Inferior parietal cortex (tissue), 1 donor: ENCODE results near the gene HECW1.

Experiments
- DNase-seq: peaks from one replicate; pipeline ENCODE4 v3.0.0-alpha.2; 2016; ENCODE audit errors: extremely low spot score

HECW1 gene

DNA sequence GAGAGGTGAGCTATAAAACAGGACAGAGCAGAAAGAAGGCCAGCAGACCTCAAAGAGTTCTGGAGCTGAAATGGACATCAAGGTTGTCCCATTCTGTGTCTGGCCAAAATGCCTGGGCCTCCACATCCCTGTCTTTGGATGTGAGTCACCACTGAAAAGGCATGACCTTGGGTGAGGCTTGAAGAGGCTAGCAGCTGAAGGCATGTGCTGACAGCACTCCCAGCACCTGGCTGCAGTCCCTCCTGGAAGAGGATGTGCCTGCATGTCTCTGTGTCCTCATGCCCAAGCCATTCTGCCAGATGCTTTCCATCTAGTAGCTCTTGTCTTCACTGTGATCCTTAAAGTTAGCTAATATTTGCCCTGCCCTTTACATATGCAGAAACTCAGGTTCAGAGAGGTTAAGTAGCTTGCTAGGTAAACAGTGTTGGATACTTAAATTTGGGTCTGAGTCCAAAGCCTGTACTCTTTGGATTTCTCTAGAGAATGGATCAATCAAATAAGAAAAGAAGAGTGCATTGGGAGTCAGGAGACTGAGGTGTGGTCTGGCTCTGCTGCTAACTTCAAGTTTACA, 35.8 kb downstream of the HECW1 start:
- no peak for DNase-seq

DNA sequence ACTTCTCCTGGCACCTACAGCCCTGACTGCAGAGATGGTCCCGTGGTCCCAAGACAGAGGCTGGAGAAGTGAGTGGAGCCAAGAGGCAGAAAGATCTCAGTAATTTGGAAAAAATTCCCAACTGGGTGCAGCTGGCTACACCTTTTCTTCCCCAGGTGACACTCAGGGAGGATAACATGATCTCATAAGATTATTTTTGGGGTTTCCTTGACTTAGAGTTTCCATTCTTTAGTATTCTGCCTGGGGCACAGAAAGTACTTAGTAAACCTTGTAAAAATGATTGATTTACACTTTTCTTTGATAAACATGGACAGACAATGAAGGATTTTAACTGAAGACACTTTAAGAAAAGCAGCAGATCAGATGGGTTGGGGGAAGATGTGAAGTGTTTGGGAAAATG, 38.6 kb downstream of the HECW1 start:
- DNase-seq, result no peak

DNA sequence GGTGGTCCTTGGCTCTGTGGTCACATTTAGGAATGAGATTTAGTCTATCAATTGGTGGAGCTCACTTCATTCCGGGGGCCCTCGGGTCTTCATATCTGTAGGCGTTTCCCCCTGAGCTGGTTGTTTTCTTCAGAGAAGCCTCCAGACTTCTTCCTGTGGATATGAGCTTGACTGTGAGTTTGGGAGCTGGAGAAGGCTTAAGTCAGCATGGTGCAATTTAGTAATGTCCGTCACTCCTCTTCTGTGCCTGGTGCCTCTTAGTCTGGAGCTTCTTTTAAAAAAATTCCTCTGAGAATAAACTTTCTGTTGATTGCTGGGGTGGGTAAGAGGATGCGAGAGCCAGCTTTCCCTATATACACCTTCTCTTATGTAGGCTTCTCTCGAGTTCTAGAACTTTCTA, 40.2 kb downstream of the HECW1 start:
- DNase-seq, result no peak

DNA sequence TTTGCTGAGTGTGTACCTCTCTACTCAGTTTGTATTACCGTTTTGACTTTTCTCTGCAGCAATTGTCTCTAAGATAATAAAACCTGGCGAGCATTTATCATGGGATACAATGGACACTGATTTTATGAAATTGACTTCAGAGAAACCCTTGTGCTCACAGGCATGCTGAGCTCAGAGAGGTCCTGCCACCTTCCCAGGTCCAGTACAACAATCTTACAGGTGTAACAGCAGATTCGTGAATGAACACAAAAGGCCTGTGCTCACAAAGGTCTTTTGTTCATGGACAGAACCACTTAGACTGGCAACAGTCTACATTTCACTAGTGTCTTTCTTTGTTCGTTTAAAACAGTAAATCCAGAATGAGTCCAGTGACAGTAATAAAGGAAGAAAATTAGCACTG, 43.2 kb downstream of the HECW1 start:
- no peak for DNase-seq

DNA sequence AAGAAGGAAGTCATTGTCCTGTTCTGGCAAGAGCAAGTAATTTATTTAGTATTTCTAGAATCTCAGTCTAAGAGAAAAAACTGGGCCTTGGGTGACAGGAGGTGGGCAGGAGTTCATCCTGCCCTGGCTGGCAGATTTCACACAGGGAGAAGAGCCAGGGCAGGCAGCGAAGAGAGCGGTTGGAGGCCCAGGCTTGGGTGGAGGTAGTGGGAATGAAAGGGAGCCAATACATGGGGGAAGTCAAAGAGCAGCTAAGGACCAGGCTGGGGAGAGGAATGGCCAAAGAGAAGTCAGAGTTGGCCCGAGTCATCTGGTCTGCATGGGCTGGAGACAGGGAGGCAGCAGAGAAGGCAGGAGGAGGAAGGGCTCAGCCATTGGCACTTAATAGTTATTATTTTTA, 51.4 kb downstream of the HECW1 start:
- no peak for DNase-seq

DNA sequence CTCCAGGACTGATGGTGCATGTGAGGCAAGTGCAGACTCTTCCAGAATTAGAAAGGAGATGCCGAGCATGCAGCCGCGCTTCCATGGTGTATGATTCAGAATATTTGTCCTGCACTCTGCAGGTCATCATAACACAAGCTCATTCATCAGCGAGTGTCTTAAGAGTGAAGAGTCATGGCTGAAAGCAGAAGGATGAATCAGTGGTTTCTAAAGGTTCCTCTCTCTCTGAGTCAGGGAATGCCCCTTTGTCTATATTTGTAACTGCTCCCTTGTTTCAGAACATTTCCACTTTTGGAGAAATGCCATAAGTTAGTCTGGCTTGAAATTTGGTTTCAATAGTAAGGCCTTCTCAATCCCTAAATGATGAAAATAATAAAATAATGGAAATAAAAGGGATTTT, 52.3 kb downstream of the HECW1 start:
- DNase-seq, result peak; percentile 48

DNA sequence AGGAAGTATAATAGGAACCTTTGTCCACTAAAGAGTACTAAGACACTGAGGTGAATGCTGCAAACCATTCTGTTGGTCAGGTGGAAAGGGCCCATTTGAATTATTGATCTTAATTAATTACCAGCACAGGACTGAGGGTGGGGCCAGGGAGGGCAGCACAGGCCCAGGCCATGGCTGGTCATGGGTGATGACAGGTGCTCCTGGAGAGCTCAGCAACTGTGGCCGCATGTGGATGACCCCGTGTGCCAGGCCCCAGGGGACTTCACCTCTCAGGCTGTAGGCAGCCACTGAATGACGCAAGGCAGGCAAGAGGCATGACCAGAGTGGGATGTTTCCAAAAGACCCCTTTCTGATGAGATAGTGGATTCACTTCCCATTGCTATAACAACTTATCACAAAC, 54.2 kb downstream of the HECW1 start:
- no peak for DNase-seq

DNA sequence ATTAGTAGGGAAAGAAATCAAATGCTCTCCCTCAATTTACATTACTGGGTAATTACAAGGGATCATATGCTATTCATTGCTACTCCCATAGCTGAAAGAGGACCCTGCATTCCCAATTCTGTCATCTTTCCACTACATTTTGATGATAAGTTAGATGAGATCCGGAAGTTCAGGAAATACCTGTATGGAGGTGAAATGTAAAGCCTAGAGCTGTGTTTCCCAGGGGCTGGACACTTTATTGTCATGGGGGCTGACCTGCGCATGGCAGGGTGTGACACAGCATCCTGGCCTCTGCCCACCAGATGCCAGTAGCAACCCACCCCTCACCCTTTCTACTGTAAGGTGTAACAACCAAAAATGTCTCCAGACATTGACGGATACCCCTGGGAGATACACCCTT, 56.6 kb downstream of the HECW1 start:
- no peak for DNase-seq

DNA sequence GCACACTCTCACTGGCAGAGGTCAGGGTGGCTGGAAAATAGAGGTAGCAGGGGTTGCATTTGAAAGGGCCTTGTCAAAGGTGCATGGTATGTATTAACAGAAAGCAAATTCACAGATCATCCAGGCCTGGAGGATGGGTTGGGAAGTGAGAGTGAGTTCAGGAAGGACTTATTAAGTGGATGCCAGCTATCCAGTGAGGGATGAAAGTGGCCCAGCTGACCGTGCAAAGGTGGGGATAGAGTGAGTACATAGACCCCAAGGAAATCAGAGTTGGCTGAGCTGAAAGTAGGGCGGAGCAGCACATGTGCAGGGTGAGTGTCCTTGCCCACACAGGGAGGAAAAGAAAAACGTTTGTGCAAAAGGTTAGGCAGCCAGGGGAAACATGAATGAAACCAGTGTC, 58.1 kb downstream of the HECW1 start:
- DNase-seq, result no peak

DNA sequence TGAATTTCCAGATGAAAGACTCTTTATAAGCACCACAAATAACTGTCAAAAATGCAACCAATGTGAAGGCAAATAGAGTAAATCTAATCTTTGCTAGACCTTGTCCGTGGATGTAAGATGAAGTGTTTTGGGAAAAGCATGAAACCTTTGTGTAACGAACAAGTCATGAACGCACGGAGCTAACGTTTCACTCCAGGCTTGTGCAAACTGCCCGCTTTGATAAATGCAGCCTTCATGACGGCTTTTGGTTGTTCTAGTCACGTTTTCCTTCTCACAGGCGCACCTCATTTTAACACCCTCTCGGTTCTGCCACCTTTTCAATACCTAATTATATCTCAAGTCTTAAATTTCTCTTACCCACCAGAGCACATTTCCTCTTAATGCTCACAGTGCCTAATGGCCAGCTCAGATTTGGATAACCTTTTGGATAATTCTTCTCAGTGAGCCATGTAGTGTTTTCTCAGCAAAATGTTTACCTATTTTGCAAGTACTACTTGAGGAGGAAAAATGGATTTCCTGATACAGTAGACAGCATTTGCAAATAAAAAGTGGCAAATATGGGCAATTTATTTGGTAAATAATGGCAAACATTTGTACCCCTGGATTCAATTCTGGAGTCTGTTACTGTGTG, 63.2 kb downstream of the HECW1 start:
- DNase-seq, result no peak

DNA sequence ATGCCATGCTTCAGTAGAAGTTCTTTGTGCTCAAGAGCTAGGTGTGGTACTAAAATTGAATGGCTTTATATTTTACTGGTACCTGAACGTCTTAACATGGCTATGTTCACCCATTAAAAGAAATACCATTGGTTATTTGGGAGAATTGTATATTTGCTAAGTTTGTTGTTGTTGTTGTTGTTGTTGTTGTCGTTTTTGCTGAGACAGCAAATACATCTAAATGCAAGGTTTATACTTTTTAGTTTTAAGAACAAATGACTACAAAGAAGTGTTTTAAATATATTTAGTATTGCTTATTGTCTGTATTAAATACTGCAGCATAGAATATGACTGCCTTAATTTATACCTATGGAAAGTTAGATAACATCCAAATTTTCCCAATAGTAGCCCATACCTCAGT, 66.9 kb downstream of the HECW1 start:
- no peak for DNase-seq

DNA sequence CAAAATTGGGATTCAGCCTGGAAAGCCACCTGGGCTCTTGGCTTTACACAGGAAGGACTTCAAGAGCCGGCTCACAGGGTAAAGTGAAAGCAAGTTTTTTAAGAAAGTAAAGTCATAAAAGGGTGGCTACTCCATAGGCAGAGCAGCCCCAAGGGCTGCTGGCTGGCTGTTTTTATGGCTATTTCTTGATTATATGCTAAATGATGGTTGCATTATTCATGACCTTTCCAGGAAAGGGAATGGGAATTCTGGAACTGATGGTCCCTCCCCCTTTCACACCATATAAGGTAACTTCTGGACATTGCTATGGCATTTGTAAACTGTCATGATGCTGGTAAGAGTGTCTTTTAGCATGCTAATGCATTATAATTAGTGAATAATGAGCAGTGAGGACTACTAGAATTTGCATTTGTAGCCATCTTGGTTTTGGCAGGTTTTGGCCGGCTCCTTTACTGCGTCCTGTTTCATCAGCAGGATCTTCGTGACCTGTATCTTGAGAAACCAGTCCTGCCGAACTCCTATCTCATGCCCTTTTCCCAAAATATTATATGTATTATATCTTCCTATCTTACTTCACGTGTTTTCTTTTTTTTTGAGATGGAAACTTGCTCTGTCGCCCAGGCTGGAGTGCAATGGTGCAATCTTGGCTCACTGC, 80.5 kb downstream of the HECW1 start:
- no peak for DNase-seq

DNA sequence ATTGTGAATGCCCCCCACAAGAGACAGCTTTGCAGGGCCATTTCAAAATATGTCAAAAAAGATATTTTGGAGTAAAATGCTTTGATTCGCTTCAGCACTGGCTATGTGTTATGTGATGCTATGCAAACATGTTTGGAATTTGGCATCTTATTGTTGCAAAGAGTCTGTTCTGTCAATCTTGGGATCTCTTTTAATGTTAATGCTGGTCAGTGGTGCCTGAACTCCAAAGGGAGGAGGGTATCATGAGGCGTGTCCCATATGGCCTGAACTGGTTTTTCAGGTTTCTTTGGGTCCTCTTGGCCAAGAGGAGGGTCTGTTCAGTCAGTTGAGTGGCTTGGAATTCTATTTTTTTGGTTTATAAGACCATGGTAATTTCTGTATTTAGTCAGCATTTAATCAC, 81.4 kb downstream of the HECW1 start:
- DNase-seq, result no peak

DNA sequence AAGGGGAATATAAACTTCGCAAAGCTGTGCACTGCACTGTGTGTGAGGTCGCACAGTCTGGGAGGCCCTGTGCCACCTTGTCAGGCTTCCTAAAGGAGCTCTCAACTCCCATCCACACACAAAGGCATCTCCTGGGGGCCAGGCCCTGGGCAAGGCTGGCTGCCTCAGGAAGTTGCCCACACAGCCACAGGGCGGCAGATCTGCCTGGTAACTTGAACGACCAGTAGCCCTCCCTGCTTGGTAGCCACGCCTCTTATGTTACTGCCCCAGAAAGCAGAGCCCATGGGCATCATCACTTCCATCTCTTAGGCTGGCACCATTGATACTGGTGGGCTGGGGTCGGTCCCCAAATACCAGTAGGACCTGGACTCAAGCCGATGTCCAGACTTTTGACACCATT, 82.8 kb downstream of the HECW1 start:
- no peak for DNase-seq

DNA sequence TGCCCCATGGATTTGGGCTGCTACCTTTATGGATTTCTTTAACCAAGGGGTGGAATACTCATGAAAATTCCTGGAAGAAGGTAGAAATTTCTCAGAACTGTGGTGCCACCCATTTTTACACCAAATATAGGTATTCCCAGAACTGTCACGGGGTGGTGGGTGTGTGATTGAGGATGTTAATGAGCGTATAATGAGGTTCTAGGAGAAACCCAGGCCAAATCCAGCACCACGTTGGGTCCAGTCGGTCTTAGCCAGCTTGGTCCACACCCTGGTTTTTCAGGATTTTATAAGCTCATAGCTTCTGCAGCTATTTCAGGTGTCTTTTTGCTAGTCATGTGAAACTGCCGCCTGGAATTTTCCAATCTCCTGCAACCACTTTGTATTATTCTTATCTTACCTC, 83.3 kb downstream of the HECW1 start:
- DNase-seq, result no peak

DNA sequence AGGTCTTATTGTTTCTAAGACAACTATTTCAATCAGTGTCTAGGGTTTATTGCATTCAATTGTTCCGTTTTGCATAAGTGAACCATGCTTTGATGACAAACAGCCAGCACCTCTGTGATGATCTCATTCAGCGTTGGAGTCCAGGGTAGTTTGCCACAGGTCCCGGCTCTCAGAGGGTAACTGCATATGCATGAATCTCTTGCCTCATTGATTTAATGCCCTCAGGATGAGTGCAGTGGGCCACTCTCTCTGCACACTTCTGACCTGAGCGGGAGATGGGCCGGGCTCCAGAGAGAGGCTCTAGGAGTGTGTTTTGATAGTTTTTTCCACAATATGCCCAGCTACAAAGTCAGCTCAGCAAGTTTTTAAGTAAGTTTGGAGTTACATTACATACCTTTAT, 83.9 kb downstream of the HECW1 start:
- no peak for DNase-seq

DNA sequence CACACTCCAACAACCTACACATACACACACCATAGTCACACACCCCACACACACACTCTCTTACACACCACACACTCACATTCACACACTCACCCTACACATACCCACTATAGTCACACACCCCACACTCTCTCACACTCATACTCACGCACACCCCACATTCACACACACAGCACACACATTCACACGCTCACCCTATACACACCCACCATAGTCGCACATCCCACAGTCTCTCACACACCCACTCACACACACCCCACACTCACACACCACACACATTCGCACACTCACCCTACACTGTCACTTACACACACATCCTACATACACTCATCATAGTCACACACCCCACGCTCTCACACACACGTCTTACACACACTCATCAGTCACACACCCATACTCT, 85.6 kb downstream of the HECW1 start:
- DNase-seq, result no peak

DNA sequence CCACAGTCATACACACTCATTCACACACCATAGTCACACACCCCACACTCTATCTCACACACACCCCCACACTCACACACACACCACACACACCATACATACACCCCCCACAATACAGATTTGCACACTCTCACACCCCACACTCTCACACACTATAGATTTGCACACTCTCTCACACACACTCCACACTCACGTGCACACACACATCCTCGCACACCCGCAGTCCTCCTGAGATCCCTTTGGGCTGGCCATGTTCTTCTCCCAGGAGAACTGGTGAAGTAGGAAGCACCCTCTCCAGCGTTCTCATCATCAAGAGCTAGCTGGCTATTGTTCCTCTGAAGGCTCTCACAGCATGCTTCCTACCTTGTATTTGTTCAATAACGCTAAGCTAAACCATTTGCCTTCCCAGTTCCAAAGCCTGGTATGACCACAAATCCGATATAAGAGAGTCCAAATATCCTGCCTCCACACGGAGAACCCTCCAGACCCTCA, 86.2 kb downstream of the HECW1 start:
- no peak for DNase-seq

DNA sequence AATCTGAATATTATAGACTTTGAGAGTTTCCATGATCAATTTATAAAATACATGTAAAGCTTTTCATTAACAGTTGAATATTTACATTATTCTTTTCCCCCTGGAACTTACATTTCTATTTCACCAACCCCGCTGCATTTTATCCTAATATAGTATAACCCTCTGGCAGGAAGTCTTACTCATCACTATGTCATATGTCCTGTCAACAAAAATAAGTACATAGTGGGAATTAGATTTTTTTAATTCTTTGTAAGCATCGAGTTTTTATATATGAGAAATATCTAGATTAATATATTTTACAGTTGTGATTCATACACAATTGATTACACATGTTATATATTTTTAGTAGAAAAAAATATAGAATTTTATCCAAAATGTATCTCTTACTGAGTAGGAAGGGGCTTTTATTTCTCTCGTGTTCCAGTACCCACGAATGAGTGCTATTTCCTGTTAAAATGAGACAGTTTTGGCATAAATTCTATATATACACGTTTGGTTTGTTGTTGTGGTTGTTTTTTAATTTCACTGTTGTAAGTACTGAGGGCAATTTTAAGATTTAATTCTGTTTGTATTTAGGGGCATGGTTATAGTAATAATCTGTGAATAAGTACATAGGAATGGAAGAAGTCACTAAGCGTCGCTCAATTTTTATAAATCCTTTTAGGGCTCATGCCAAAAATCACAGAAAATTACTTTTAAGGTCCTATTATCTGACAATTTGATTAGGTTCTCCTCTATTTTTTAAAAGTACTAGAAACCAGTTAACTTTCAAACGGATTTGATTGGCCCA, 87.1 kb downstream of the HECW1 start:
- DNase-seq, result no peak

DNA sequence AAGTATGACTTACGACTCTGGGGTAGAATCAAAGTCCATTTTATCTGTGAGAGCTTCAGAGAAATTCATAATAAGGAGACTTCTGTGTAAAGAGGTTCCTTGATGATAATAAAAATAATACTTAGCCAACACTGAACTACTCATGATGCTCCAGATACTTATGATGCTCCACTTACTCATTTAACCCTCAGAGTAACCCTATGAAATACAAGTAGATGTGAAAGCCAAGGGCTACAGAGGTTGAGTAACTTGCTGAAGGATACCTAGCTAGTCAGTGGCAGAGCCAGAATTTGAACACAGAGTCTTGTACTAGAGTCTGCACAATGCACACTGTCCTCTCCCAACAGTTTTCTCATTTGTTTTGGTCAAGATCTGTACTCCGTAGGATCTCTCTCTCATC, 89.5 kb downstream of the HECW1 start:
- DNase-seq, result no peak

DNA sequence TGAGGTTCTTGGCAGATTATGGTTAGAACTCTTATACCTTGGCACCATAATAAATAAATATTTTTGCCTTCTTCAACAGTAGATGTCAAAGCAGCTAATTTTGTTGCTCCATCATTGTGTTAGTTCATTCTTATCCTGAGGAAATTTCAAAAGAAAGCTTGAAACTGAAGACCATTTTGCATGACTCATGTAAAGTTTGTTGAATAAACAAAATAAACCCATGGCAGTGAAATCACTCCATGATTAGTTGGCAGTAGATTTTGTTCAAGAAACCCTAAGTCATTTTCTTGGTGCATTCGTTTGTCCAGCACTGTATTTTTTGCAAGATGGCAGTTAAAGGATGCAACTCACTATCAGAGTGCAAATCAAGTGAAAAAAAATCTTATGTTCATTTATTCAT, 91.6 kb downstream of the HECW1 start:
- no peak for DNase-seq

DNA sequence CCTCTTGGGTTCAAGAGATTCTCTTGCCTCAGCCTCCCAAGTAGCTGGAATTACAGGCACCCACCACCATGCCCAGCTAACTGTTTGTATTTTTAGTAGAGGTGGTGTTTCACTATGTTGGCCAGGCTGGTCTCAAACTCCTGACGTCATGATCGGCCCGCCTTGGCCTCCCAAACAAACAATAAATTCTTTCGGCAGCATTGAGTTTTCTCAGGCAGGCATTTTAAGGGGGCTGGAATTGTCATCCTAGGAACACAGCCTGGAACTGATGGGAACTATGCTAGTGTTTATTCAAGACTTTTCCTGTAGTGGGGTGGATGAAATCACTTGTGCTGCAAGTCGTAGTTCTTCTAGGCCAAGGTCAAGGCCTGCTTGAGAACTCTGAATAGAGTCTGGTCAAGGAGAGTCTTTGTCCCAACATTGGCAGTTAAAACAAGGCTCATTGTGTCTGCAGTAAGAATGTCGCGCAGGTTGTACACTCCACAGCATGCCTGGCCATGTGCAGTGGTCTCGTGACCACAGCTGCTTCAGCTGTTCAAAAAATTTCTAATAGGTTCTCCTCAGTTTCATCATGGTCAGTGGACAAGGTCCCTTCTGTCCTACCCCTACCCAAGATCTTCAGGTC, 92.8 kb downstream of the HECW1 start:
- DNase-seq, result no peak
